BE2C (cell line): Measurements from ENCODE around the gene TKT.

ENCODE experiments used
- DNase-seq: peaks from one replicate; pipeline ENCODE4 v3.0.0-alpha.2; 2020
- H3K27me3 ChIP-seq: fragments of 250-450 bp; sonication (Bioruptor Pico); 2 replicates; pipeline ENCODE4 v1.5.1; 2020; ENCODE audit warnings: mild to moderate bottlenecking
- H3K36me3 ChIP-seq: fragments of 250-450 bp; sonication (Bioruptor Pico); 2 replicates; pipeline ENCODE4 v1.5.1; 2020; ENCODE audit warnings: mild to moderate bottlenecking
- H3K4me1 ChIP-seq: fragments of 250-450 bp; sonication (Bioruptor Pico); 2 replicates; pipeline ENCODE4 v1.5.1; 2020
- H3K4me3 ChIP-seq: 2 replicates; pipeline ENCODE4 v1.5.1; 2011; ENCODE audit warnings: low read depth, low read length
- H3K9me3 ChIP-seq: fragments of 250-450 bp; sonication (Bioruptor Pico); 2 replicates; pipeline ENCODE4 v1.5.1; 2020
- TF ChIP-seq, protein P1 (sequence below): IDR thresholded peaks from 2 replicates; pipeline ENCODE4 v1.5.1; 2012; ENCODE audit warnings: mild to moderate bottlenecking, low read depth, low read length

Gene TKT

GRCh38 chr3:53200501-53201498 is 55.0 kb downstream of the TKT start:
- no peaks in the 10 kb centered on the region for H3K27me3 ChIP-seq
- TF ChIP-seq, protein P1, sequence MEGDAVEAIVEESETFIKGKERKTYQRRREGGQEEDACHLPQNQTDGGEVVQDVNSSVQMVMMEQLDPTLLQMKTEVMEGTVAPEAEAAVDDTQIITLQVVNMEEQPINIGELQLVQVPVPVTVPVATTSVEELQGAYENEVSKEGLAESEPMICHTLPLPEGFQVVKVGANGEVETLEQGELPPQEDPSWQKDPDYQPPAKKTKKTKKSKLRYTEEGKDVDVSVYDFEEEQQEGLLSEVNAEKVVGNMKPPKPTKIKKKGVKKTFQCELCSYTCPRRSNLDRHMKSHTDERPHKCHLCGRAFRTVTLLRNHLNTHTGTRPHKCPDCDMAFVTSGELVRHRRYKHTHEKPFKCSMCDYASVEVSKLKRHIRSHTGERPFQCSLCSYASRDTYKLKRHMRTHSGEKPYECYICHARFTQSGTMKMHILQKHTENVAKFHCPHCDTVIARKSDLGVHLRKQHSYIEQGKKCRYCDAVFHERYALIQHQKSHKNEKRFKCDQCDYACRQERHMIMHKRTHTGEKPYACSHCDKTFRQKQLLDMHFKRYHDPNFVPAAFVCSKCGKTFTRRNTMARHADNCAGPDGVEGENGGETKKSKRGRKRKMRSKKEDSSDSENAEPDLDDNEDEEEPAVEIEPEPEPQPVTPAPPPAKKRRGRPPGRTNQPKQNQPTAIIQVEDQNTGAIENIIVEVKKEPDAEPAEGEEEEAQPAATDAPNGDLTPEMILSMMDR: no peak
- no peak overlapping the region for H3K4me3 ChIP-seq
- no peaks in the 10 kb centered on the region for H3K9me3 ChIP-seq
- no peaks in the 10 kb centered on the region; the same call in 1 of the 2 replicates for H3K4me1 ChIP-seq
- H3K36me3 ChIP-seq: no peaks in the 10 kb centered on the region
- DNase-seq: no peak

DNA sequence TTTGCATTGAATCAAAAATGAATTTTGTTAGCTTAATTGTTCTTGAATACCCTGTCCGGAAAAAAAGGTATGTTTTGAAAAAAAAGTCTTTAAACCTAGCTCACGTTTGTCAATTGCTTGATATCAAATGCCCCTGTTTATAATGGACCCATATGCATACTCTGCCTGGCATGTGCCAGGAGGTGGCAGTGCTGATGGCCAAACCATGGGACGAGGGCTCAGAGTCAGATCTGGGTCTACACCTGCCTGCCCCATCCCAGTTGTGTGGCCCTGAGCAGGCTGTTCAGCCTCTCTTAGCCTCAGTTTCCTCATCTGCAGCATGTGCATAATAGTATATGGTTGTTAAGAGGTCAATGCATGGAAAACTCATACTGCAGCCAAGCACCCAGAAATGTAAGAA is 56.0 kb downstream of the TKT start:
- Histone ChIP-seq H3K4me1 (no peaks in the 10 kb centered on the region; the same call in 1 of the 2 replicates), H3K9me3 (no peaks in the 10 kb centered on the region), H3K4me3 (no peak overlapping the region), H3K27me3 (no peaks in the 10 kb centered on the region), H3K36me3 (no peaks in the 10 kb centered on the region)
- TF ChIP-seq, protein P1: no peak
- DNase-seq: no peak

DNA sequence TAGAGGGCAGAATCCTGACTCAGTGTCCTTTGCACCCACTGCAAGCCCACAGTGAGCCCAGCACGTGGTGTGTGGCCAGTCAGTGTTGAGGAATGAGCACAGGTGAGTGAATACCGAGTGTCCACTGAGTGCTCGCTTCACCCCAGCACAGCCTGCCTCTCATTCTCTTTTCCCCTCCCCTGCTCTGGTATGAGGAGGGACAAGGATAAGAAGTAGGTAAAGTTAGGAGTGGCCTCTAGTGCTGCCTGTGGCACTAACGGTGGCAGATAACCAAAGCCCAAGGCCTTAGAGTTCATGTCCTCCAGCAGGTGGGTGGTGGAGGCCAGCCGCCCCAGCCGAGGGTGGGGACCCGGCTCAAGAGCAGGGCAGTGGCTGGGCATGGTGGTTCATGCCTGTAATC is 56.8 kb downstream of the TKT start:
- no peak for DNase-seq
- H3K36me3 ChIP-seq: no peaks in the 10 kb centered on the region
- no peaks in the 10 kb centered on the region for H3K9me3 ChIP-seq
- no peak overlapping the region for H3K4me3 ChIP-seq
- TF ChIP-seq, protein P1: no peak
- H3K27me3 ChIP-seq: no peaks in the 10 kb centered on the region
- no peaks in the 10 kb centered on the region; the same call in 1 of the 2 replicates for H3K4me1 ChIP-seq

DNA sequence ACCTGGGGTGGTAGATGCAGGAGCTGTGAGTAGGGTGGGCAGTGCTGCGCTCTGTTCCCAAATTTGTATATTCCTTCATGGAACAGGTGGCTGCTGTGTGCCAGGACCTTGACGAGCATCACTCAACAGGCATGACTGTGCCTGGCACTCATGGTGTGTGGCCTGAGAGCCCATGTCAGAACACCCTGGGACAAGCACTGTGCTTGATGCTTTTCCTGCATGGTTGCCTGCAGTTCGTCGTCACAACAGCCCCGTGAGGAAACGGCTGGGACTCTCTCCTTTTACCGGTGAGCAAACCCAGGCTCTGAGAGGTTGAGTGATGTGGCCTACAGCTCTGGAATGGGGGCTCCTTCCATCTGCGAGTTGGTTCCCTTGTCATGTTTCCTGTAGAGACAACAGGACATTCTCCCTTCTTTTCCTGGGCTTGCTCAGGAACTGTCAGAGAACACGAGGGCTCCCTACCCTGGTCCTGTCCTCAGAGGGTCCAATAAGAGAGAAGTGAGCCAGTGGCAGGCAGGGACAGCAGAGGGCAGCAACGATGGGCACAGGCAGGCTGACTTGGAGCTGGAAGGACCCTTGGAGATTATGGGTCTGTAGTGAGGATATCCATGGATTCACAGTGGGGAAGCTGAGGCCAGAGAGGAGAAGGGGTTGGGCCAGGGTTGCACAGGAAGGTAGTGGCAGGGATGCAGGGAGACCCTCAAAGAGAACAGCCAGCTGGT is 57.4 kb downstream of the TKT start:
- DNase-seq: no peak
- TF ChIP-seq, protein P1: no peak
- H3K9me3 ChIP-seq: no peaks in the 10 kb centered on the region
- no peak overlapping the region for H3K4me3 ChIP-seq
- H3K4me1 ChIP-seq: no peaks in the 10 kb centered on the region; the same call in 1 of the 2 replicates
- no peaks in the 10 kb centered on the region for H3K36me3 ChIP-seq
- no peaks in the 10 kb centered on the region for H3K27me3 ChIP-seq

DNA sequence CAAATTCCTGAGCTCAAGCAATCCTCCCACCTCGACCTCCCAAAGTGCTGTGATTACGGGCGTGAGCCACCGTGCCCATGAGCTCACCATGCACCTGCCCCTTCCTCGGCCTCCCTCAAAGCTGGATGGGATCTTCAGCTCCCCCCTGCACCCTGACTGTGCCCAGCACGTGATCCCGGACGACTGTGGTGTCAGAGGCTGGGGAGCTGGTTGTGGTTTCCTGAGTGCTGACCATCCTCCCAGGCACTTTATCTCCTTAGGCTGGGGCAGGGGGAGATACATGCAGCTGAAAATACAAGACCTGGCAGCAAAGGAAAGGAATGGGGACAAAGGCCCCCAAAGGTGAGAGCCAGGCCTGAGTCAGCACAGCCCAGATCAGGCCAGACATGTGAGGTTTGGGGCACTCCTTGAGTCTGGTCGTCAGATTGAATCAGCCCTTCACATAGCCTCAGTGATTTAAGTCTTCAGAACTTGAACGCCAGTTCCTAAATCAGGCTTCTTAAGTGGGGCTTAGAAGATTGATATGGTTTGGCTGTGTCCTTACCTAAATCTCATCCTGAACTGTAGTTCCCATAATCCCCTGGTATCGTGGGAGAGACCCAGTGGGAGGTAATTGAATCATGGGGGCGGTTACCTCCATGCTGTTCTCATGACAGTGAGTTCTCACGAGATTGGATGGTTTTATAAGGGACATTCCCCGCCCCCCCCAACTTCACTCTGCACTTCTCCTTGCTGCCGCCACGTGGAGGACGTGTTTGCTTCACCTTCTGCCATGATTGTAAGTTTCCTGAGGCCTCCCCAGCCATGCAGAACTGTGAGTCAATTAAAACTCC is 59.0 kb downstream of the TKT start:
- H3K4me1 ChIP-seq: no peaks in the 10 kb centered on the region; the same call in 1 of the 2 replicates
- no peaks in the 10 kb centered on the region for H3K27me3 ChIP-seq
- H3K4me3 ChIP-seq: no peak overlapping the region
- no peaks in the 10 kb centered on the region for H3K36me3 ChIP-seq
- H3K9me3 ChIP-seq: no peaks in the 10 kb centered on the region
- TF ChIP-seq, protein P1: no peak
- DNase-seq: peak; percentile 49
